DMS 273 (cell line): ENCODE data around the gene USP35.

ENCODE experiments used
- DNase-seq: peaks from one replicate; lab custom pipeline; 2025; ENCODE audit not compliant: unreplicated experiment; lab: John Stamatoyannopoulos, UW

USP35 gene

DNA sequence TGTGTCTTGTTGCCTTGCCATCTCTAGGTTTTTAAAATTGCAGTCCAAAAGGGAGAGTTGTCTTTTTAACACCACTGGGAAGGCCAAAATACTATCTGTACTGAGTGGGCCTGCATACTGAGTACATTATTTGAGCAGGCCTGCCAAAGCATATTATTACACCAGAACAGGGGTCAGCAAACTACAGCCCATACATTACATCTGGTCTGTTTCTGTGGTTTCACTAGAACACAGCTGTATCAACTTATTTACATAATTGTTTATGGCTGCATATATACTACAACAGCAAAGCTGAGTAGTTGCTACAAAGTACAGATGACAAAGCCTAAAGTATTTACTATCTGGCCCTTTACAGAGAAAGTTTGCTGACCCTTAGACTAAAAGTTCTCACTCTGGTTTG is 74.0 kb downstream of the USP35 start:
- no peak for DNase-seq
